Mesenchymal stem cell (in vitro differentiated cells and primary cell): ENCODE data around the gene SCYGR1.
A peak's percentile ranks its signal among the peaks of the same experiment; 100 is the strongest.

Experiments
- DNase-seq: peaks from one replicate; pipeline ENCODE4 v3.0.0-alpha.2; 2013
- H2AFZ ChIP-seq: one replicate; pipeline ENCODE4 v1.6.1; 2013; ENCODE audit warnings: low read depth, mild to moderate bottlenecking, control low read depth, inconsistent platforms, low read length, moderate library complexity
- H2AK5ac ChIP-seq: 2 replicates; pipeline ENCODE4 v1.6.1; 2013; ENCODE audit warnings: low read length, moderate library complexity, mild to moderate bottlenecking, inconsistent platforms; ENCODE audit not compliant: severe bottlenecking
- H2BK120ac ChIP-seq: one replicate; pipeline ENCODE4 v1.6.1; 2013; ENCODE audit warnings: low read depth, mild to moderate bottlenecking, inconsistent platforms, low read length, moderate library complexity
- H2BK12ac ChIP-seq, 2 experiments: one replicate each; pipeline ENCODE4 v1.6.1; 2013; ENCODE audit warnings: inconsistent platforms in 2 of 2, low read length in 2 of 2, mild to moderate bottlenecking in 2 of 2, moderate library complexity in 2 of 2, control low read depth in 1 of 2
- H2BK15ac ChIP-seq: one replicate; pipeline ENCODE4 v1.6.1; 2013; ENCODE audit warnings: mild to moderate bottlenecking, low read depth, inconsistent platforms; ENCODE audit not compliant: poor library complexity, severe bottlenecking
- H2BK5ac ChIP-seq: 2 replicates; pipeline ENCODE4 v1.6.1; 2013; ENCODE audit warnings: low read depth, mild to moderate bottlenecking, low read length, control low read depth, inconsistent platforms; ENCODE audit not compliant: poor library complexity, severe bottlenecking
- H3K14ac ChIP-seq, 2 experiments: one replicate each; pipeline ENCODE4 v1.6.1; 2013; ENCODE audit warnings: inconsistent platforms in 2 of 2, low read length in 2 of 2, control low read depth in 1 of 2, mild to moderate bottlenecking in 1 of 2, moderate library complexity in 1 of 2
- H3K18ac ChIP-seq, 2 experiments: one replicate each; pipeline ENCODE4 v1.6.1; 2013; ENCODE audit warnings: inconsistent platforms in 2 of 2, low read length in 2 of 2, control low read depth in 1 of 2, low read depth in 1 of 2, mild to moderate bottlenecking in 1 of 2
- H3K23ac ChIP-seq, 2 experiments: one replicate each; pipeline ENCODE4 v1.6.1; 2013; ENCODE audit warnings: inconsistent platforms in 2 of 2, low read length in 2 of 2, mild to moderate bottlenecking in 2 of 2, moderate library complexity in 2 of 2, control low read depth in 1 of 2
- H3K27ac ChIP-seq: 2 replicates; pipeline ENCODE4 v1.5.1; 2013; ENCODE audit warnings: mild to moderate bottlenecking, moderate library complexity, low read length, control low read depth, inconsistent platforms; ENCODE audit not compliant: poor library complexity, severe bottlenecking
- H3K27me3 ChIP-seq, 2 experiments: 2 replicates each; pipeline versions ENCODE4 v1.6.1 to v1.7.0; 2013; ENCODE audit warnings: low read length in 2 of 2, mild to moderate bottlenecking in 2 of 2, moderate library complexity in 2 of 2, control low read depth in 1 of 2, inconsistent platforms in 1 of 2; ENCODE audit not compliant: control insufficient read depth in 1 of 2, insufficient read depth in 1 of 2
- H3K36me3 ChIP-seq, 2 experiments: 2 replicates each; pipeline versions ENCODE4 v1.6.1 to v1.7.0; 2013; ENCODE audit warnings: low read length in 2 of 2, control low read depth in 1 of 2, inconsistent platforms in 1 of 2, low read depth in 1 of 2, mild to moderate bottlenecking in 1 of 2; ENCODE audit not compliant: insufficient read depth in 2 of 2, control insufficient read depth in 1 of 2
- H3K4ac ChIP-seq, 2 experiments: one replicate each; pipeline ENCODE4 v1.6.1; 2013; ENCODE audit warnings: inconsistent platforms in 2 of 2, low read length in 2 of 2, mild to moderate bottlenecking in 2 of 2, moderate library complexity in 2 of 2, control low read depth in 1 of 2, low read depth in 1 of 2
- H3K4me1 ChIP-seq: 2 replicates; pipeline ENCODE4 v1.6.1; 2013; ENCODE audit warnings: low read depth, low read length, control low read depth; ENCODE audit not compliant: control insufficient read depth, insufficient read depth
- H3K4me2 ChIP-seq: 2 replicates; pipeline ENCODE4 v1.6.1; 2013; ENCODE audit warnings: low read length, mild to moderate bottlenecking, inconsistent platforms; ENCODE audit not compliant: poor library complexity, severe bottlenecking
- H3K4me3 ChIP-seq, 2 experiments: 2 replicates each; pipeline versions ENCODE4 v1.5.1 to v1.7.0; 2013; ENCODE audit warnings: low read length in 2 of 2, mild to moderate bottlenecking in 2 of 2, control low read depth in 1 of 2, low read depth in 1 of 2; ENCODE audit not compliant: insufficient read depth in 1 of 2
- H3K79me1 ChIP-seq: replicated peaks from 2 replicates; pipeline ENCODE4 v1.6.1; 2013; ENCODE audit warnings: mild to moderate bottlenecking, control low read depth, low read length, inconsistent platforms; ENCODE audit not compliant: poor library complexity, severe bottlenecking
- H3K9ac ChIP-seq: 2 replicates; pipeline ENCODE4 v1.7.0; 2013; ENCODE audit warnings: mild to moderate bottlenecking, low read length, moderate library complexity
- H3K9me3 ChIP-seq: 2 replicates; pipeline ENCODE4 v1.7.0; 2013; ENCODE audit warnings: mild to moderate bottlenecking, low read length; ENCODE audit not compliant: control insufficient read depth
- H4K8ac ChIP-seq: one replicate; pipeline ENCODE4 v1.6.1; 2013; ENCODE audit warnings: inconsistent platforms, mild to moderate bottlenecking, low read length, moderate library complexity
- H4K91ac ChIP-seq: one replicate; pipeline ENCODE4 v1.6.1; 2013; ENCODE audit warnings: mild to moderate bottlenecking, low read length, inconsistent platforms
- WGBS: methylation state at CpG from one replicate; pipeline ENCODE4 v1.1.7; 2013; ENCODE audit warnings: mixed read lengths; 5-methylcytosine and 5-hydroxymethylcytosine counted together

The SCYGR1 gene

DNA sequence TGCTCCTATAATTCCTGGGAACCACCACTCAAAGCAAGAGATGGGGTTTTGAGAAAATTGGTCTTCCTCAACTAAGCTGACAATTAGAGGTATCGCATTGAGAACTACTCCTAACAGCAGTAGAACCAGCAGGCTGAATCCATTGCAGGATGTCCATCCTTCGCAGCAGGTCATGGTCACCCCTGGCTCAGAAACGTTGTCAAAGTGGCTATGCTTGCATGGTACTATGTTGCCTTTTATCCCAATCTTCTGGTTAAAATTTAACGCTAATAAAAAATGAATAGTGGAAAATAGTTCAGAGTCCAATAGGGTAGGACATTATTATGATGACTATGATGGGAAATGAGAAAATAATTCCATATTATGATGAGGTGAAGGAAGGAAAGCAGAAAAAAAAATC lies 8.7 kb downstream of the SCYGR1 start, which contains the start of gene TM4SF20:
Gene TM4SF20, minus strand, starts transcription at position 212 of the 400 bp plus-strand sequence. Its CDS starts 38 bp downstream, at position 174.
- H3K27ac ChIP-seq, result no peak within 1 kb of the TSS
- H3K4me1 ChIP-seq, result no peaks in the 10 kb centered on the region
- H2BK12ac ChIP-seq, result no peak within 1 kb of the TSS
- H2BK120ac ChIP-seq, result no peak within 1 kb of the TSS
- DNase-seq, result no peak
- WGBS, result 74% methylated on average over 4 of the region's 4 CpGs
- H3K9me3 ChIP-seq, result no peaks in the 10 kb centered on the region
- no peak within 1 kb of the TSS for H3K4me3 ChIP-seq
- H3K27me3 ChIP-seq, result peaks cover 0 to 5% of the 10 kb centered on the region in 2 experiments
- no peak within 1 kb of the TSS for H4K8ac ChIP-seq
- no peak within 1 kb of the TSS for H2BK15ac ChIP-seq
- no peak within 1 kb of the TSS for H3K9ac ChIP-seq
- H3K4ac ChIP-seq, result no peak within 1 kb of the TSS
- no peaks in the 10 kb centered on the region for H3K79me1 ChIP-seq
- H3K14ac ChIP-seq, result no peak within 1 kb of the TSS
- H3K23ac ChIP-seq, result no peak within 1 kb of the TSS
- no peak within 1 kb of the TSS for H2BK5ac ChIP-seq
- no peak within 1 kb of the TSS for H3K4me2 ChIP-seq
- no peak within 1 kb of the TSS for H2AK5ac ChIP-seq
- H3K36me3 ChIP-seq, result no peaks in the 10 kb centered on the region
- H2AFZ ChIP-seq, result no peak within 1 kb of the TSS
- no peak within 1 kb of the TSS for H3K18ac ChIP-seq
- H4K91ac ChIP-seq, result no peak within 1 kb of the TSS

DNA sequence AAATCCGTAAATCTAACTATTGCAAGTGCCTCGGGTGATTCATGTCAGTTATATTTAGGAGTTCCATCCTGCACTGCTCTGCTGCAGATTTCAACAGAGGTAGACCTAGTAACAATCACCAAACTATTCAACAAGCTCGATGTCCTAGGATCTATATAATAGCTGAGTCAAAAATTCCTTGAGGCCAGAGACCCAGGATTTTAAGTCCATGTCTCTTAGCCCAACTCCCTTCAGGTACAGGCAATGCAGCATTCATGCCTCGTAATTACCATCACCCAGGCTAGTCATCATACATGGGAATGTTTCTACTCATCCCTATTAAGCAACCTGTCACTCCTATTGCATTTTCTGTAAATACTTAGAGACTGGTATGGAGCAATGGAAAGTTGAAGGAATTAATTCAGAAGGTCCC lies 9.4 kb downstream of the SCYGR1 start:
- no peak overlapping the region for H3K14ac ChIP-seq
- no peak overlapping the region for H3K23ac ChIP-seq
- no peak overlapping the region for H3K4me2 ChIP-seq
- H3K36me3 ChIP-seq, result no peaks in the 10 kb centered on the region
- H2AFZ ChIP-seq, result no peak overlapping the region
- no peaks in the 10 kb centered on the region for H3K4me1 ChIP-seq
- H3K9ac ChIP-seq, result no peak overlapping the region
- no peak overlapping the region for H3K4me3 ChIP-seq
- H3K79me1 ChIP-seq, result no peaks in the 10 kb centered on the region
- no peak overlapping the region for H4K8ac ChIP-seq
- H2BK120ac ChIP-seq, result no peak overlapping the region
- H3K27ac ChIP-seq, result no peak overlapping the region
- no peak overlapping the region for H2BK5ac ChIP-seq
- WGBS, result 81% methylated on average over 4 of the region's 4 CpGs
- H3K4ac ChIP-seq, result no peak overlapping the region
- H2AK5ac ChIP-seq, result no peak overlapping the region
- peaks cover 0 to 5% of the 10 kb centered on the region in 2 experiments for H3K27me3 ChIP-seq
- no peak for DNase-seq
- H4K91ac ChIP-seq, result no peak overlapping the region
- no peak overlapping the region for H2BK15ac ChIP-seq
- H3K9me3 ChIP-seq, result no peaks in the 10 kb centered on the region
- H2BK12ac ChIP-seq, result no peak overlapping the region
- no peak overlapping the region for H3K18ac ChIP-seq

DNA sequence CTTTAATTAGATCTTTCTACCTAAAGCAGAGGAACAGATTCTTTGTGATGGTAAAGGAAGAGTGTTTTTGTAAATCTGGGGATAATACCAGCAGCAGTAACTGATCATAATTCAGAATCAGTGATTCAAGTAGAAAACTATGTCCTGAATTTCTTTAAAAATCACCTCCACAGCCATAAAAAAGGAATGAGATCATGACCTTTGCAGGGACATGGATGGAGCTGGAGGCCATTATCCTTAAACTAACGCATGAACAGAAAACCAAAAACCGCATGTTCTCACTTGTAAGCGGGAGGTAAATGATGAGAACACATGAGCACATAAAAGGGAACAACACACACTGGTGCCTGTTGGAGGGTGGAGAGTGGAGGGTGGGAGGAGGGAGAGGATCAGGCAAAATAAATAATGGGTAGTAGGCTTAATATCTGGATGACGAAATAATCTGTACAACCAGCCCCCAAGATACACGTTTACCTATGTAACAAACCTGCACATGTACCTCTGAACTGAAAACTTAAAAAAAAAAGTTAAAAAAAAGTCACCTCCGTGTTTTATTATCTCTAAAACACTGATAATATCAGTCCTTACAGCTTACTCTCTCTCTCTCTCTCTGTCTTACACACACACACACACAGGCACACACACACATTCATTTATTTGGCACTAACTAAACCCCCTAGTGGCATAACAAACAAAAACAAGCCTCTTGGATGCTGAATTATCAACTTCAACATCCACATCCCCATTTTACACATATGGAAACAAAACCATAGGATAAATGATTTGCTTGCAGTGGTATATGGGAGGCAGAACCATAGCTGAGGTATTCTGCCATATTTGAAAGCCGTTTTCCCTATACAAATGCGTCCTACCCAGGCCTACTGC lies 10.0 kb downstream of the SCYGR1 start:
- Histone ChIP-seq H3K79me1 (no peaks in the 10 kb centered on the region), H4K91ac (no peak overlapping the region), H3K27me3 (peaks cover 0 to under 1% of the 10 kb centered on the region in 2 experiments), H3K4me1 (no peaks in the 10 kb centered on the region), H3K18ac (no peak overlapping the region), H2AFZ (no peak overlapping the region), H3K4me3 (no peak overlapping the region), H2BK15ac (no peak overlapping the region), H2BK5ac (no peak overlapping the region), H3K14ac (no peak overlapping the region), H2BK12ac (no peak overlapping the region), H3K27ac (no peak overlapping the region), H3K4me2 (no peak overlapping the region), H3K23ac (no peak overlapping the region), H3K36me3 (no peaks in the 10 kb centered on the region), H4K8ac (no peak overlapping the region), H3K9me3 (no peaks in the 10 kb centered on the region), H3K9ac (no peak overlapping the region), H2AK5ac (no peak overlapping the region), H3K4ac (no peak overlapping the region), H2BK120ac (no peak overlapping the region)
- WGBS, result 84% methylated on average over 8 of the region's 8 CpGs
- DNase-seq, result no peak

DNA sequence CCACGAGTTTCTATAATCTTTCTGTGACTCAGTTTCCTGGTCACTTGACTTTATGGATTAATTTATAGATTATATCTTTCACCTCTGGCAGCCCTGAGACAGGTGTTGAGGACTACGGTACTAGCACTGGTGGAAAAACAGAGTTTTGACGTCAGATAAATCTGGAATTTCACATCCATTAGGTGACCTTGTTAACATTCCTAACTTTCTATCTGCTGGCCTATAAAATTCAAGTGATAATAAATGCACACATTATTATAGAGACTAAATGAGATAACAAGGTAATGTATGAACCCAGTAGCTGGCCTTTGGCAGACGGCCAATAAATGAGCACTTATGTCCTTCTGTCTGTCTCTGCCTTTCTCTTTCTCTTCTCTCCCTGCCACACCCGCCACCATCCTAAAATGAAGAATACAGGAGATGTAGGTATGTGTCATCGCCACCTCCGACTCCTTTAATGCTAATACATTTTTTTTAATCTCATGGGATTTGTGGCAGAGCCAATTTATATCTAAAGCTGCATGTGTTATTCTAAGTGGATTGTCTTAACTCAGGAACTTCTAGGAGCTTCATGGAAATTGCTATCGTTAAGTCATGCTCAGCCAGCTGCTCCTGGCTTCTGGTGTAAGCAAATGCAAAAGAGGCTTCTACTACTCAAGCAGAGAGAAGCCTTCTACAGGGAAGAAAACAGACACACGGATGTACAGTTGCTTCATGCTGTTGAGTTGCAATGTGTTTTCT lies 10.9 kb downstream of the SCYGR1 start:
- no peak overlapping the region for H3K14ac ChIP-seq
- H2BK15ac ChIP-seq, result no peak overlapping the region
- H3K79me1 ChIP-seq, result no peaks in the 10 kb centered on the region
- H3K9me3 ChIP-seq, result no peaks in the 10 kb centered on the region
- H4K91ac ChIP-seq, result no peak overlapping the region
- H3K27ac ChIP-seq, result no peak overlapping the region
- no peak overlapping the region for H2AFZ ChIP-seq
- no peak overlapping the region for H3K18ac ChIP-seq
- no peak overlapping the region for H2BK120ac ChIP-seq
- peak; percentile 13 for DNase-seq
- no peak overlapping the region for H3K4me2 ChIP-seq
- no peak overlapping the region for H3K23ac ChIP-seq
- no peak overlapping the region for H2BK5ac ChIP-seq
- H3K4me3 ChIP-seq, result no peak overlapping the region
- no peak overlapping the region for H3K4ac ChIP-seq
- no peak overlapping the region for H2AK5ac ChIP-seq
- H3K27me3 ChIP-seq, result no peaks in the 10 kb centered on the region
- WGBS, result 76% methylated on average over 5 of the region's 9 CpGs
- no peaks in the 10 kb centered on the region for H3K4me1 ChIP-seq
- H4K8ac ChIP-seq, result no peak overlapping the region
- no peak overlapping the region for H2BK12ac ChIP-seq
- no peaks in the 10 kb centered on the region for H3K36me3 ChIP-seq
- peak overlapping the region; percentile 12 for H3K9ac ChIP-seq
